CD14-positive monocyte (primary cell): ENCODE results near the gene TNFRSF19. TPM values are rescaled to one million over a fixed set of nuclear protein-coding genes. Genes with fewer than 3 reads are reported as not detected.

ENCODE experiments used
- DNase-seq, 3 donors: peaks; one replicate each; pipeline ENCODE4 v3.0.0-alpha.2; 2011 to 2022
- H2AFZ ChIP-seq: 2 replicates; pipeline ENCODE4 v1.6.0; 2012; ENCODE audit warnings: mild to moderate bottlenecking, low read depth, low read length, inconsistent platforms; ENCODE audit not compliant: insufficient read depth, poor library complexity, severe bottlenecking
- H3K27ac ChIP-seq, 2 donors: 1 replicate in 1 of 2; 2 replicates in 1 of 2; pipeline ENCODE4 v1.5.1; 2012 to 2013; ENCODE audit warnings: low read length in 2 of 2, control low read depth in 1 of 2, inconsistent platforms in 1 of 2, low read depth in 1 of 2, mild to moderate bottlenecking in 1 of 2
- H3K27me3 ChIP-seq, 2 donors: one replicate each; pipeline versions ENCODE4 v1.6.0 to v1.6.1; 2011 to 2013; ENCODE audit warnings: low read length in 2 of 2; ENCODE audit not compliant: control insufficient read depth in 2 of 2, insufficient read depth in 2 of 2
- H3K36me3 ChIP-seq, 2 donors: replicated peaks in 1 of 2; 1 replicate in 1 of 2; 2 replicates in 1 of 2; pipeline versions ENCODE4 v1.5.1 to v1.6.1; 2012 to 2013; ENCODE audit warnings: low read length in 2 of 2, control low read depth in 1 of 2, inconsistent platforms in 1 of 2, mild to moderate bottlenecking in 1 of 2; ENCODE audit not compliant: insufficient read depth in 2 of 2, control insufficient read depth in 1 of 2
- H3K4me1 ChIP-seq, 2 donors: 1 replicate in 1 of 2; 2 replicates in 1 of 2; pipeline versions ENCODE4 v1.5.1 to v1.6.1; 2012 to 2013; ENCODE audit warnings: low read length in 2 of 2, control low read depth in 1 of 2, inconsistent platforms in 1 of 2, mild to moderate bottlenecking in 1 of 2, moderate library complexity in 1 of 2; ENCODE audit not compliant: insufficient read depth in 2 of 2, control insufficient read depth in 1 of 2
- H3K4me2 ChIP-seq: replicated peaks from 2 replicates; pipeline ENCODE3; 2012; ENCODE audit warnings: low read length, moderate library complexity, mild to moderate bottlenecking; ENCODE audit not compliant: poor library complexity, severe bottlenecking; ENCODE audit errors: extremely low read depth
- H3K4me3 ChIP-seq, 3 experiments: fragments of 200-600 bp in 1 of 3; sonication (generic) in 1 of 3; replicated peaks in 1 of 3; 1 replicate in 2 of 3; 2 replicates in 1 of 3; pipeline ENCODE4 v1.5.1; 2011 to 2013; ENCODE audit warnings: low read length in 3 of 3, mild to moderate bottlenecking in 3 of 3, control low read depth in 2 of 3, low read depth in 2 of 3, inconsistent platforms in 1 of 3, moderate library complexity in 1 of 3
- H3K79me2 ChIP-seq: 2 replicates; pipeline ENCODE4 v1.6.0; 2012; ENCODE audit warnings: mild to moderate bottlenecking, control low read depth, inconsistent platforms, low read length, moderate library complexity; ENCODE audit not compliant: insufficient read depth
- H3K9ac ChIP-seq: 2 replicates; pipeline ENCODE4 v1.6.0; 2017; ENCODE audit warnings: low read length, mild to moderate bottlenecking; ENCODE audit not compliant: insufficient read depth, poor library complexity, severe bottlenecking
- H3K9me3 ChIP-seq, 2 donors: replicated peaks in 1 of 2; 1 replicate in 1 of 2; 2 replicates in 1 of 2; pipeline versions ENCODE4 v1.5.1 to v1.6.1; 2012 to 2013; ENCODE audit warnings: low read length in 2 of 2, control low read depth in 1 of 2; ENCODE audit not compliant: control insufficient read depth in 1 of 2, insufficient read depth in 1 of 2
- H4K20me1 ChIP-seq: 2 replicates; pipeline ENCODE4 v1.6.0; 2012; ENCODE audit warnings: mild to moderate bottlenecking, low read length, control low read depth, moderate library complexity; ENCODE audit not compliant: insufficient read depth
- H3K27ac Mint-ChIP-seq, 7 donors: one replicate each; pipeline ENCODE4 v1.8.0; 2020; ENCODE audit warnings: mild to moderate bottlenecking in 7 of 7, mixed read lengths in 7 of 7, moderate library complexity in 6 of 7, inconsistent platforms in 2 of 7
- H3K27me3 Mint-ChIP-seq, 3 donors: one replicate each; pipeline ENCODE4 v1.8.0; 2021 to 2022; ENCODE audit warnings: low read depth in 3 of 3, mild to moderate bottlenecking in 3 of 3, mixed read lengths in 3 of 3, moderate library complexity in 3 of 3, inconsistent platforms in 1 of 3
- H3K36me3 Mint-ChIP-seq, 2 donors: one replicate each; pipeline ENCODE4 v1.8.0; 2020; ENCODE audit warnings: mixed read lengths in 2 of 2, inconsistent platforms in 1 of 2, mild to moderate bottlenecking in 1 of 2
- H3K4me1 Mint-ChIP-seq: one replicate; pipeline ENCODE4 v1.8.0; 2020; ENCODE audit warnings: mild to moderate bottlenecking, mixed read lengths
- H3K4me3 Mint-ChIP-seq, 2 donors: one replicate each; pipeline ENCODE4 v1.8.0; 2020; ENCODE audit warnings: mild to moderate bottlenecking in 2 of 2, mixed read lengths in 2 of 2, moderate library complexity in 1 of 2
- H3K9me3 Mint-ChIP-seq, 7 donors: one replicate each; pipeline ENCODE4 v1.8.0; 2020 to 2022; ENCODE audit warnings: mixed read lengths in 7 of 7, mild to moderate bottlenecking in 6 of 7, moderate library complexity in 6 of 7, inconsistent platforms in 2 of 7
- CTCF ChIP-seq: fragments of 200-600 bp; IDR thresholded peaks from one replicate; pipeline ENCODE4 v1.8.0; 2022; ENCODE audit warnings: antibody characterized with exemption, mild to moderate bottlenecking
- WGBS: methylation state at CpG from one replicate; pipeline ENCODE4 v1.1.5; 2013; ENCODE audit warnings: missing lambda C conversion rate; ENCODE audit not compliant: insufficient coverage; 5-methylcytosine and 5-hydroxymethylcytosine counted together
- intact Hi-C, 2 donors: fragments of 100-400 bp; cut with micrococcal nuclease; formaldehyde crosslinking; loops; one replicate each; pipeline versions ENCODE4 v1.15.0 to v1.15.1; 2023
- polyA plus RNA-seq, 3 donors: library from polyadenylated mRNA; depleted of rRNA in 1 of 3; unstranded in 2 of 3; stranded (reverse) in 1 of 3; fragments of 300-500 nt in 2 of 3; fragments of >200 nt in 1 of 3; fragmentation: Illumina TruSeq in 2 of 3; gene quantifications; 1 replicate in 2 of 3; 2 replicates in 1 of 3; pipeline ENCODE4 v1.2.3, GENCODE V29; 2012 to 2021

The TNFRSF19 gene
- polyA plus RNA-seq, 3 donors, result 0.11 TPM; not detected in 2

- H3K4me3 Mint-ChIP-seq, result no peak overlapping the region
- H3K27ac Mint-ChIP-seq, result no peak overlapping the region
- Histone ChIP-seq H3K79me2 (no peaks in the 10 kb centered on the region), H3K27me3 (no peaks in the 10 kb centered on the region), H4K20me1 (no peaks in the 10 kb centered on the region), H3K36me3 (no peaks in the 10 kb centered on the region), H3K4me2 (no peak overlapping the region), H3K4me1 (no peaks in the 10 kb centered on the region), H2AFZ (no peak overlapping the region), H3K9ac (no peak overlapping the region), H3K27ac (no peak overlapping the region), H3K9me3 (no peaks in the 10 kb centered on the region), H3K4me3 (no peak overlapping the region)
- H3K4me1 Mint-ChIP-seq, result peaks cover 4% of the 10 kb centered on the region
- no peaks in the 10 kb centered on the region for H3K36me3 Mint-ChIP-seq
- peaks cover 0 to 12% (median 4%) of the 10 kb centered on the region in 7 donors for H3K9me3 Mint-ChIP-seq
- intact Hi-C loops, result no loop called here
- no peaks in the 10 kb centered on the region for H3K27me3 Mint-ChIP-seq
- TF ChIP-seq CTCF, result no peak
- 89% methylated on average over 8 of the region's 9 CpGs for WGBS
- DNase-seq, result no peak
These were observed 90.0 kb downstream of the TNFRSF19 start for GRCh38 chr13:23660249-23660648.

GRCh38 chr13:23666582-23666981 lies 96.4 kb downstream of the TNFRSF19 start:
- peaks cover 0 to 8% (median 4%) of the 10 kb centered on the region in 7 donors for H3K9me3 Mint-ChIP-seq
- H3K79me2 ChIP-seq, result no peaks in the 10 kb centered on the region
- no peaks in the 10 kb centered on the region for H4K20me1 ChIP-seq
- no peaks in the 10 kb centered on the region for H3K27me3 Mint-ChIP-seq
- H3K4me3 Mint-ChIP-seq, result no peak overlapping the region
- no peak for DNase-seq
- H3K27ac ChIP-seq, result no peak overlapping the region
- H3K27ac Mint-ChIP-seq, result no peak overlapping the region
- no peak overlapping the region for H3K4me2 ChIP-seq
- H3K4me1 ChIP-seq, result no peaks in the 10 kb centered on the region
- intact Hi-C loops, result no loop called here
- no peaks in the 10 kb centered on the region for H3K9me3 ChIP-seq
- 97% methylated on average over 6 of the region's 8 CpGs for WGBS
- H3K4me1 Mint-ChIP-seq, result no peaks in the 10 kb centered on the region
- H3K27me3 ChIP-seq, result no peaks in the 10 kb centered on the region
- no peaks in the 10 kb centered on the region for H3K36me3 Mint-ChIP-seq
- H3K4me3 ChIP-seq, result no peak overlapping the region
- H3K36me3 ChIP-seq, result no peaks in the 10 kb centered on the region
- TF ChIP-seq CTCF, result no peak
- no peak overlapping the region for H2AFZ ChIP-seq
- H3K9ac ChIP-seq, result no peak overlapping the region
